Fibroblast of lung (primary cell): ENCODE data around the gene C9orf153.

ENCODE experiments used
- EZH2 ChIP-seq: IDR thresholded peaks from 2 replicates; pipeline ENCODE4 v1.5.1; 2012; ENCODE audit warnings: low read length, control low read depth, mild to moderate bottlenecking; ENCODE audit errors: missing control alignments
- TF ChIP-seq, protein P1 (sequence below), 2 donors: IDR thresholded peaks in 1 of 2; conservative IDR thresholded peaks in 1 of 2; 1 replicate in 1 of 2; 2 replicates in 1 of 2; pipeline ENCODE4 v1.5.1; 2011 to 2012; ENCODE audit warnings: low read length in 2 of 2, control low read depth in 1 of 2, inconsistent platforms in 1 of 2, low read depth in 1 of 2, mild to moderate bottlenecking in 1 of 2

DNA sequence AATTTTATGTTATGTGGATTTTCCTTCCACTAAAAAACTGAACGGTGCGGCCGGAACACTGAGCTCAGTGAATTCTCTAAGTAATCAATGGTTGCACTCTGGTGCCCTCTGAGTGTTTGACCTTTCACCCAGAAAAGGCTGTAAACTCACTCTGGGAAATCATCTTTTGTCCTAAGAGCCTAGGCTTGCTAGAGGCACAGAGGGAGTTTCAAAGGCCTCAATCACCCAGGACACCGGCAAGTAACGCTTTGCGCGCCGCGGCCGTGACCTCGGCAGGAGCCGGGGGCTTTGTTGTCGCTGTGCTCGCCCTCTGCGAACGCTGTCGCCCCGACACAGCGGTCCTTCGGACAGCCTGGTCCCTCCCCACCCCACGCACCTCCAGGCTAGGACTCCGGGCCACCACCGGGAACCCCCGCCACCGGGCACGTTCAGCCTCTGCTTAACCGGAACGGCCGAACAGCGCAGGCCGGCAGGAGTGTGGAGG lies 22.2 kb upstream of the C9orf153 start:
- TF ChIP-seq EZH2, result no peak
- TF ChIP-seq, protein P1, sequence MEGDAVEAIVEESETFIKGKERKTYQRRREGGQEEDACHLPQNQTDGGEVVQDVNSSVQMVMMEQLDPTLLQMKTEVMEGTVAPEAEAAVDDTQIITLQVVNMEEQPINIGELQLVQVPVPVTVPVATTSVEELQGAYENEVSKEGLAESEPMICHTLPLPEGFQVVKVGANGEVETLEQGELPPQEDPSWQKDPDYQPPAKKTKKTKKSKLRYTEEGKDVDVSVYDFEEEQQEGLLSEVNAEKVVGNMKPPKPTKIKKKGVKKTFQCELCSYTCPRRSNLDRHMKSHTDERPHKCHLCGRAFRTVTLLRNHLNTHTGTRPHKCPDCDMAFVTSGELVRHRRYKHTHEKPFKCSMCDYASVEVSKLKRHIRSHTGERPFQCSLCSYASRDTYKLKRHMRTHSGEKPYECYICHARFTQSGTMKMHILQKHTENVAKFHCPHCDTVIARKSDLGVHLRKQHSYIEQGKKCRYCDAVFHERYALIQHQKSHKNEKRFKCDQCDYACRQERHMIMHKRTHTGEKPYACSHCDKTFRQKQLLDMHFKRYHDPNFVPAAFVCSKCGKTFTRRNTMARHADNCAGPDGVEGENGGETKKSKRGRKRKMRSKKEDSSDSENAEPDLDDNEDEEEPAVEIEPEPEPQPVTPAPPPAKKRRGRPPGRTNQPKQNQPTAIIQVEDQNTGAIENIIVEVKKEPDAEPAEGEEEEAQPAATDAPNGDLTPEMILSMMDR (conservative IDR thresholded peaks at IDR 0.05 in 1 of 2, IDR thresholded peaks at IDR 0.05 in 1 of 2; ENCODE audit: low read depth in 1 of 2, low read length in 2 of 2), result no peak
